ENCODE results near the gene EVA1A. TPM values are rescaled to one million over a fixed set of nuclear protein-coding genes. Genes with fewer than 3 reads are reported as not detected.

The EVA1A gene
- total RNA-seq, 1 experiment from 2014 or later: 10.8 TPM

DNA sequence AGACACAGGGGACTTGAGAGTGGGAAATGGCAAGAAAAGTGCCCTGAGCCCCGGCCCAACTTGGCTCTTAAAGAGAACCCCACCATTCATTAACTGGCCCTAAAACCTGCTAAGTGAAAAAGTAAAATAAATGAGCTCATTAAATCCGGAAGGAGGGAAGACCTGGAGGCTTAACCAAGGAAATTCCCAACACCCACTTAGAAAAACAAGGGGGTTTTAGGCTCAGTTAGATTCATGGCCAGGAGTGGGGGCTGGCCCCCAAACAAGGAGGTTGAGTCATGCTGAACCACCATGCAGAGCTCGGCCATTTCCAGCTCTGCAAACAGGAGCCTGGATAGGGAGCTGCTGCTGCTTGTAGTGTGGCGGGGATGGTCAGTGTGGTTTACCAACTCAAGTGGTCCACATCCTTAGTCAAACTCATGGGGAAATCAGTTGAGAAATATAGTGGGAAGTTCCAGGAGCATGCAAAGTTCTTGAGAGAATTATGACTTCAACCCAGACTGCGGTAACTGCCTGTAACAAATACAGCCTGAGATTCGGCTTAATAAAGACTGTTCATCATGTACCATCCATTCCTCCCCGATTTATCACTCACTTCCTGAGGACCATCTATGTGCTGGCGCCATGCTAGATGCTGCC, 46.1 kb upstream of the EVA1A start:
- peak overlapping the region; percentile 61 for H3K4me2 ChIP-seq
- POLR2A ChIA-PET (ENCODE audit: unreplicated experiment): interaction anchor here (0.5 to 1.2 kb wide), 6 partner anchors 11 to 615 kb away, joined by 3 to 11 read pairs (median 3); no protein-coding TSS in a partner anchor
- H3K27me3 ChIP-seq (ENCODE audit: insufficient read depth, low read depth): no peaks in the 10 kb centered on the region
- peaks cover 52% of the 10 kb centered on the region for H3F3A ChIP-seq (ENCODE audit: insufficient read depth, low read depth)
- 0 out of 2 replicates have a peak, but pooled peaks cover 4% of the 10 kb centered on the region for H3K9me3 ChIP-seq (ENCODE audit: insufficient read depth, low read depth)
- H3K9me2 ChIP-seq (ENCODE audit: insufficient read depth): no peaks in the 10 kb centered on the region
- no peak overlapping the region for H3K4me3 ChIP-seq
- intact Hi-C loops (cut with micrococcal nuclease; ENCODE audit: unreplicated experiment): loop anchor here (1.0 to 10.0 kb wide), 3 partner anchors 14 to 452 kb away; no protein-coding TSS in a partner anchor
- no peaks in the 10 kb centered on the region for H3K79me2 ChIP-seq (ENCODE audit: low read depth)
- no peaks in the 10 kb centered on the region for H3K36me3 ChIP-seq (ENCODE audit: low read depth)
- H3K4me1 ChIP-seq (replicated peaks; ENCODE audit: insufficient read depth): peaks cover 68% of the 10 kb centered on the region
- peak overlapping the region; percentile 78 for H3K27ac ChIP-seq
- DNase-seq: peak in 1 of 2 experiments; percentile 18
- CTCF ChIA-PET: interaction anchor here (0.6 to 2.4 kb wide), 7 partner anchors 14 to 138 kb away, joined by 3 to 13 read pairs (median 6); partner anchors contain the start of gene EVA1A
- no peak overlapping the region for H2AFZ ChIP-seq
- no TSS peak for BruUV-seq (replicated peaks)
- no peak for TF ChIP-seq EZH2 (IDR thresholded peaks at IDR 0.05; ENCODE audit: low read depth)
- TF ChIP-seq, protein P1, sequence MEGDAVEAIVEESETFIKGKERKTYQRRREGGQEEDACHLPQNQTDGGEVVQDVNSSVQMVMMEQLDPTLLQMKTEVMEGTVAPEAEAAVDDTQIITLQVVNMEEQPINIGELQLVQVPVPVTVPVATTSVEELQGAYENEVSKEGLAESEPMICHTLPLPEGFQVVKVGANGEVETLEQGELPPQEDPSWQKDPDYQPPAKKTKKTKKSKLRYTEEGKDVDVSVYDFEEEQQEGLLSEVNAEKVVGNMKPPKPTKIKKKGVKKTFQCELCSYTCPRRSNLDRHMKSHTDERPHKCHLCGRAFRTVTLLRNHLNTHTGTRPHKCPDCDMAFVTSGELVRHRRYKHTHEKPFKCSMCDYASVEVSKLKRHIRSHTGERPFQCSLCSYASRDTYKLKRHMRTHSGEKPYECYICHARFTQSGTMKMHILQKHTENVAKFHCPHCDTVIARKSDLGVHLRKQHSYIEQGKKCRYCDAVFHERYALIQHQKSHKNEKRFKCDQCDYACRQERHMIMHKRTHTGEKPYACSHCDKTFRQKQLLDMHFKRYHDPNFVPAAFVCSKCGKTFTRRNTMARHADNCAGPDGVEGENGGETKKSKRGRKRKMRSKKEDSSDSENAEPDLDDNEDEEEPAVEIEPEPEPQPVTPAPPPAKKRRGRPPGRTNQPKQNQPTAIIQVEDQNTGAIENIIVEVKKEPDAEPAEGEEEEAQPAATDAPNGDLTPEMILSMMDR (conservative IDR thresholded peaks at IDR 0.05): no peak
- no peaks in the 10 kb centered on the region for H4K20me1 ChIP-seq (ENCODE audit: insufficient read depth)

DNA sequence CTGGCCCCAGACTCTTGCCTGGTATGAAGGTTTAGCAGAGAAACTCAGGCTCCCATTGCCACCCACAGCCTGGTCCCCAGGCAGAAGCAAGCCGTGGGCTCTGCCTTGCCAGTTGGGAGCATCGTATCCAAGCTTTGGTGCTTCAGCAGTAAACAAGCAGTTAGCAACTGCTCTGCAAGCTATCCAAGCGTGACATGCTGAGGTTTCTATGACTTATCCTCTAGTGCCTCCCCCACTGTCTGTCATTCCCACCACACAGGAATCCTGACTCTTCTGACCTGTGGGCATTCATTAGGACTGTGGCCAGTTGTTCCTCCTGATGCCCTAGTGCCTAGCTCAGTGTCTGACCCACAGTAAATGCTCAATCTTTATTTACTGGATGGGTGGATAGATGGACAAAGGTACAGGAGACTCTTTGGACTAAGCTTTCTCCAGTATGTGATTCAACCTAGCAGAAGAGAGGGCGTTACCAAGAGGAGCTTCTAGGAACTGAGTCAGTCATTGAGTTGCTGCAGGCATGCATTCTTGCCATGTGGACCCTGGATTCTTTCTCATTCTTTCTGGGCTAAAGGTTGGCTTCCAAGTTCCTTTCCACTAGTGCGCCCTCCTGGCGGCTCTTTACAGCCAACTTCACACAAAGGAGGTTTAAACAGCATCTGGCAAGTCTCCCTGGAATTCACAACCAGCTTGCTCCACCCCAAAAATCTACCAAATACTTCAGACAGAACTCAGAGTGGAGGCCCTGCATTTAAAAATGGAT, 45.2 kb upstream of the EVA1A start:
- peak overlapping the region; percentile 66 for H3K4me2 ChIP-seq
- H2AFZ ChIP-seq: no peak overlapping the region
- no TSS peak for BruUV-seq (replicated peaks)
- ChIA-PET CTCF (interaction anchor here (0.6 to 2.4 kb wide), 9 partner anchors 10 to 140 kb away, joined by 3 to 13 read pairs (median 6); partner anchors contain the start of gene EVA1A), POLR2A (ENCODE audit: unreplicated experiment) (interaction anchor here (0.5 to 1.2 kb wide), 6 partner anchors 10 to 614 kb away, joined by 3 to 11 read pairs (median 3); no protein-coding TSS in a partner anchor)
- no peaks in the 10 kb centered on the region for H3K36me3 ChIP-seq (ENCODE audit: low read depth)
- H3K27ac ChIP-seq: peak overlapping the region; percentile 78
- H3K9me3 ChIP-seq (ENCODE audit: insufficient read depth, low read depth): 0 out of 2 replicates have a peak, but pooled peaks cover 4% of the 10 kb centered on the region
- no peaks in the 10 kb centered on the region for H4K20me1 ChIP-seq (ENCODE audit: insufficient read depth)
- H3F3A ChIP-seq (ENCODE audit: insufficient read depth, low read depth): peaks cover 56% of the 10 kb centered on the region
- H3K79me2 ChIP-seq (ENCODE audit: low read depth): no peaks in the 10 kb centered on the region
- DNase-seq: peak; percentile 80 to 99
- H3K9me2 ChIP-seq (ENCODE audit: insufficient read depth): no peaks in the 10 kb centered on the region
- H3K27me3 ChIP-seq (ENCODE audit: insufficient read depth, low read depth): no peaks in the 10 kb centered on the region
- peaks cover 72% of the 10 kb centered on the region for H3K4me1 ChIP-seq (replicated peaks; ENCODE audit: insufficient read depth)
- TF ChIP-seq EZH2 (IDR thresholded peaks at IDR 0.05; ENCODE audit: low read depth): no peak
- TF ChIP-seq, protein P1 (conservative IDR thresholded peaks at IDR 0.05): peak; percentile 37; the same call in 1 of the 2 replicates
- H3K4me3 ChIP-seq: peak overlapping the region; percentile 25; the same call in 1 of the 2 replicates
- intact Hi-C loops (cut with micrococcal nuclease; ENCODE audit: unreplicated experiment): loop anchor here (1.0 to 10.0 kb wide), 3 partner anchors 13 to 451 kb away; no protein-coding TSS in a partner anchor

DNA sequence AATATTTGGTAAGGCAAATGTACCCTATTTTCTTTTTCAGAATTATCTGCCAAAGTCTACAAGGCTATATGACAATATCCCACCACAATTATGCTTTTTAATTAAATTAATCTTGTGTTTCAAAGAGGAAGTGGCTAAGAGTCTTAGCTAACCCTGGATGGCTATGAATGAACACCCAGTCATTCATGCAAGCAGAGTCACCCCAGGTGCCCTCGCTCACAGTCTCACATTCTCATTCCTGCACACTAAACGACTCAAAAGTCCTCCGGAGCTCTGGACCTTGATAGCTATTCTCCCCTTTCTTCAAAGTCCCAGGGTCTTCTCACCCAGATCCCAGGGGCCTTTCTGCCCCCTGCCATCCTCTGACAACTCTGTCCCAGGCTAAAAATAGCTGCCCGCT, 43.7 kb upstream of the EVA1A start:
- no peak for TF ChIP-seq EZH2 (IDR thresholded peaks at IDR 0.05; ENCODE audit: low read depth)
- TF ChIP-seq, protein P1 (conservative IDR thresholded peaks at IDR 0.05): no peak
- BruUV-seq (replicated peaks): no TSS peak
- POLR2A ChIA-PET (ENCODE audit: unreplicated experiment): no interaction called here

More for the DNA sequence above, 43.7 kb upstream of the EVA1A start:
- no peaks in the 10 kb centered on the region for H3K27me3 ChIP-seq (ENCODE audit: insufficient read depth, low read depth)
- H3K9me3 ChIP-seq (ENCODE audit: insufficient read depth, low read depth): 0 out of 2 replicates have a peak, but pooled peaks cover 4% of the 10 kb centered on the region
- H3K4me1 ChIP-seq (replicated peaks; ENCODE audit: insufficient read depth): peaks cover 84% of the 10 kb centered on the region
- no peaks in the 10 kb centered on the region for H3K79me2 ChIP-seq (ENCODE audit: low read depth)
- no peak overlapping the region for H2AFZ ChIP-seq
- intact Hi-C loops (cut with micrococcal nuclease; ENCODE audit: unreplicated experiment): loop anchor here (10.0 kb wide), 1 partner anchor 450 kb away; no protein-coding TSS in a partner anchor
- H3K4me2 ChIP-seq: peak overlapping the region; percentile 66; the same call in 1 of the 2 replicates
- H3K4me3 ChIP-seq: no peak overlapping the region
- H3K27ac ChIP-seq: no peak overlapping the region
- peak in 1 of 2 experiments; percentile 32 for DNase-seq
- H3K36me3 ChIP-seq (ENCODE audit: low read depth): no peaks in the 10 kb centered on the region
- CTCF ChIA-PET: no interaction called here
- H4K20me1 ChIP-seq (ENCODE audit: insufficient read depth): no peaks in the 10 kb centered on the region
- no peaks in the 10 kb centered on the region for H3K9me2 ChIP-seq (ENCODE audit: insufficient read depth)
- H3F3A ChIP-seq (ENCODE audit: insufficient read depth, low read depth): peaks cover 60% of the 10 kb centered on the region
